Stomach (tissue), 9 donors: ENCODE measurements around the gene SCN8A. TPM values are rescaled to one million over a fixed set of nuclear protein-coding genes. Genes with fewer than 3 reads are reported as not detected.

Experiments
- DNase-seq, 2 donors: peaks; one replicate each; pipeline versions ENCODE4 v3.0.0 to v3.0.0-alpha.2; 2013 to 2019
- H3K27ac ChIP-seq, 5 donors: fragments of 200-600 bp in 4 of 5; sonication (generic) in 4 of 5; one replicate each; pipeline ENCODE4 v1.5.1; 2013 to 2019; ENCODE audit warnings: mild to moderate bottlenecking in 1 of 5, moderate library complexity in 1 of 5
- H3K27me3 ChIP-seq, 3 donors: fragments of 200-600 bp; sonication (generic); one replicate each; pipeline ENCODE4 v1.5.1; 2017 to 2019; ENCODE audit warnings: mixed run types in 1 of 3
- H3K36me3 ChIP-seq, 4 donors: fragments of 200-600 bp; sonication (generic); 1 replicate in 3 of 4; 2 replicates in 1 of 4; pipeline ENCODE4 v1.5.1; 2016 to 2019
- H3K4me1 ChIP-seq, 4 donors: fragments of 200-600 bp; sonication (generic); one replicate each; pipeline ENCODE4 v1.5.1; 2016 to 2019
- H3K4me3 ChIP-seq, 4 donors: fragments of 200-600 bp; sonication (generic) in 3 of 4; one replicate each; pipeline ENCODE4 v1.5.1; 2016 to 2019; ENCODE audit warnings: mild to moderate bottlenecking in 1 of 4
- H3K9me3 ChIP-seq, 4 donors: fragments of 200-600 bp; sonication (generic); one replicate each; pipeline ENCODE4 v1.5.1; 2016 to 2019
- EP300 ChIP-seq: sonication (generic); formaldehyde crosslinking; IDR thresholded peaks from one replicate; pipeline ENCODE4 v1.6.1; 2017; ENCODE audit warnings: antibody characterized with exemption
- POLR2A ChIP-seq, 4 donors: fragments of 450-650 bp; IDR thresholded peaks; one replicate each; pipeline ENCODE4 v1.6.1; 2016; ENCODE audit warnings: antibody characterized with exemption in 4 of 4, control low read depth in 2 of 4, mild to moderate bottlenecking in 1 of 4, moderate library complexity in 1 of 4
- POLR2AphosphoS5 ChIP-seq, 3 donors: sonication (generic); formaldehyde crosslinking; IDR thresholded peaks; one replicate each; pipeline ENCODE4 v1.6.1; 2016; ENCODE audit warnings: antibody characterized with exemption in 3 of 3
- WGBS, 5 donors: extraction: QIAGEN DNeasy Blood & Tissue Kit in 3 of 5; methylation state at CpG; one replicate each; pipeline versions ENCODE4 v1.1.5 to v1.1.7; 2013 to 2018; 5-methylcytosine and 5-hydroxymethylcytosine counted together
- intact Hi-C: fragments of 100-400 bp; cut with DNase I; formaldehyde crosslinking; loops from one replicate; pipeline ENCODE4 v1.15.1; 2023; ENCODE audit warnings: low total_unique reads
- polyA plus RNA-seq, 3 donors: library from polyadenylated mRNA; stranded (reverse); fragments of 200-250 nt; gene quantifications; one replicate each; pipeline ENCODE4 v1.2.3, GENCODE V29; 2013
- total RNA-seq, 5 donors: library from RNA; depleted of rRNA; stranded (reverse); fragments of >200 nt; gene quantifications; one replicate each; pipeline versions ENCODE4 v1.1.0 to v1.2.3, GENCODE V29; 2014 to 2016
- TF ChIP-seq, protein P1 (sequence below), 7 experiments: fragments of 450-650 bp in 4 of 7; fragments of 200-600 bp in 3 of 7; sonication (generic) in 3 of 7; IDR thresholded peaks; one replicate each; pipeline ENCODE4 v1.5.1; 2016 to 2019; ENCODE audit warnings: antibody characterized with exemption in 7 of 7, control low read depth in 2 of 7, mild to moderate bottlenecking in 1 of 7
- donor health status: healthy with polysubstance abuse.
- donor health status: Bipolar disorder and iron deficiency.
- donor health status: healthy.

Gene SCN8A
- total and polyA plus RNA-seq, 8 donors, result 0.08 to 19.6 (median 1.2) TPM

- no peaks in the 10 kb centered on the region for H3K27me3 ChIP-seq
- DNase-seq, result peak in 1 of 2 donors; percentile 15
- H3K27ac ChIP-seq, result no peak overlapping the region
- WGBS, 5 donors, result 62 to 72% (median 66%) methylated on average over 7 of the region's 7 CpGs
- no peaks in the 10 kb centered on the region for H3K9me3 ChIP-seq
- intact Hi-C loops, result no loop called here
- peaks cover 0 to 5% (median 0%) of the 10 kb centered on the region in 4 donors for H3K4me1 ChIP-seq
- no peak overlapping the region for H3K4me3 ChIP-seq
- H3K36me3 ChIP-seq, result no peaks in the 10 kb centered on the region
- TF ChIP-seq EP300 (no peak), POLR2AphosphoS5 (IDR thresholded peaks at IDR 0.05) (no peak), POLR2A (IDR thresholded peaks at IDR 0.05) (no peak)
- TF ChIP-seq, protein P1, sequence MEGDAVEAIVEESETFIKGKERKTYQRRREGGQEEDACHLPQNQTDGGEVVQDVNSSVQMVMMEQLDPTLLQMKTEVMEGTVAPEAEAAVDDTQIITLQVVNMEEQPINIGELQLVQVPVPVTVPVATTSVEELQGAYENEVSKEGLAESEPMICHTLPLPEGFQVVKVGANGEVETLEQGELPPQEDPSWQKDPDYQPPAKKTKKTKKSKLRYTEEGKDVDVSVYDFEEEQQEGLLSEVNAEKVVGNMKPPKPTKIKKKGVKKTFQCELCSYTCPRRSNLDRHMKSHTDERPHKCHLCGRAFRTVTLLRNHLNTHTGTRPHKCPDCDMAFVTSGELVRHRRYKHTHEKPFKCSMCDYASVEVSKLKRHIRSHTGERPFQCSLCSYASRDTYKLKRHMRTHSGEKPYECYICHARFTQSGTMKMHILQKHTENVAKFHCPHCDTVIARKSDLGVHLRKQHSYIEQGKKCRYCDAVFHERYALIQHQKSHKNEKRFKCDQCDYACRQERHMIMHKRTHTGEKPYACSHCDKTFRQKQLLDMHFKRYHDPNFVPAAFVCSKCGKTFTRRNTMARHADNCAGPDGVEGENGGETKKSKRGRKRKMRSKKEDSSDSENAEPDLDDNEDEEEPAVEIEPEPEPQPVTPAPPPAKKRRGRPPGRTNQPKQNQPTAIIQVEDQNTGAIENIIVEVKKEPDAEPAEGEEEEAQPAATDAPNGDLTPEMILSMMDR (IDR thresholded peaks at IDR 0.05), result no peak
Observed at GRCh38 chr12:51621156-51621922, 30.3 kb downstream of the SCN8A start.

DNA sequence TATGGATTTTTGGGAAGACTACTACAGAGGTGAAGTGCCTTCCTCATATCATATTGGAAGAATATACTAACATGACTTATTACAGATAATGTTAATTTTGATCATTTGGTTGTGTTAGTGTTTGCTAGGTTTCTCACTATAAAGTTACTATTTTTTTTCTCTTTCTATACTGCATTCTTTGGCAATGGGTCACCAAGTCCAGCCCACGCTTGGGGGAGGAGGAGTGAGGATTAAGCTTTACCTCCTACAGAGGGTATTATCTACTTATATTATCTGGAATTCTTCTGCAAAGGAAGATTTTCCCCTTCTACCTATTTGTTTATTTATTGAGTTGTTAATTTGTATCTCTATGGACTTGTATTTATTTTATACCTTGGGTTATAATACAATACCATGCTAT lies 31.5 kb downstream of the SCN8A start:
- DNase-seq, result no peak
- intact Hi-C loops, result no loop called here
- 74 to 91% (median 81%) methylated on average over 1 of the region's 1 CpG for WGBS, 5 donors

DNA sequence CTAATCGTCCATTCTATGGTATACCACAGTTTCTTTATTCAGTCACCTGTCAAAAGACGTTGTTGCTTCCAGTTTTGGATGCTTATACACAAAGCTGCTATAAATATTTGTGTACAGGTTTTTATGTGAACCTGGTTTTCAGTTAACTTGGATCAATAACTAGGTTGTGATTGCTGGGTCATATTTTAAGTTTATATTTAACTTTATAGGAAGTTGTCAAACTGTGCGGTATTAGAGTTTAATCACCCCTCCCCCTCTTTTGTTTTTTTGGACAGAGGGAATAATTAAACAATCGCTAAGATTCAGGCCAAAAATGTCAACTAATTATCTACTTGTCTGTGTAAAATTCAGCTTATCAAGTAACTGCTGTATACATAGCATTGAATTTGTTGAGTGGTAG lies 34.3 kb downstream of the SCN8A start:
- Histone ChIP-seq H3K4me1 (peaks cover 0 to 8% (median 0%) of the 10 kb centered on the region in 4 donors), H3K36me3 (no peaks in the 10 kb centered on the region), H3K4me3 (no peak overlapping the region), H3K9me3 (no peaks in the 10 kb centered on the region), H3K27me3 (no peaks in the 10 kb centered on the region), H3K27ac (no peak overlapping the region)
- 29 to 66% (median 38%) methylated on average over 4 of the region's 4 CpGs for WGBS, 5 donors
- intact Hi-C loops, result no loop called here
- no peak for DNase-seq
- TF ChIP-seq POLR2A (IDR thresholded peaks at IDR 0.05) (no peak), EP300 (no peak), POLR2AphosphoS5 (IDR thresholded peaks at IDR 0.05) (no peak)
- TF ChIP-seq, protein P1 (IDR thresholded peaks at IDR 0.05), result no peak

More for the DNA sequence above, 31.5 kb downstream of the SCN8A start:
- no peak for TF ChIP-seq POLR2AphosphoS5 (IDR thresholded peaks at IDR 0.05)
- TF ChIP-seq EP300, result no peak
- TF ChIP-seq POLR2A (IDR thresholded peaks at IDR 0.05), result no peak
- TF ChIP-seq, protein P1 (IDR thresholded peaks at IDR 0.05), result no peak
- Histone ChIP-seq H3K27me3 (no peaks in the 10 kb centered on the region), H3K36me3 (no peaks in the 10 kb centered on the region), H3K4me1 (peaks cover 0 to 8% (median 0%) of the 10 kb centered on the region in 4 donors), H3K4me3 (no peak overlapping the region), H3K9me3 (no peaks in the 10 kb centered on the region), H3K27ac (no peak overlapping the region)

GRCh38 chr12:51626115-51626514 lies 35.1 kb downstream of the SCN8A start:
- Histone ChIP-seq H3K4me1 (peaks cover 0 to 8% (median 0%) of the 10 kb centered on the region in 4 donors), H3K36me3 (no peaks in the 10 kb centered on the region), H3K27ac (no peak overlapping the region), H3K27me3 (no peaks in the 10 kb centered on the region), H3K9me3 (no peaks in the 10 kb centered on the region), H3K4me3 (no peak overlapping the region)
- 31 to 58% (median 42%) methylated on average over 3 of the region's 3 CpGs for WGBS, 5 donors
- no peak for DNase-seq
- TF ChIP-seq EP300 (no peak), POLR2A (IDR thresholded peaks at IDR 0.05) (no peak), POLR2AphosphoS5 (IDR thresholded peaks at IDR 0.05) (no peak)
- TF ChIP-seq, protein P1 (IDR thresholded peaks at IDR 0.05), result no peak
- intact Hi-C loops, result no loop called here
